Brain microvascular endothelial cell (primary cell): Measurements from ENCODE around the gene USP12.

ENCODE experiments used
- DNase-seq: peaks from one replicate; pipeline ENCODE4 v3.0.0-alpha.2; 2020
- H3K27ac ChIP-seq: fragments of 250-450 bp; sonication (Bioruptor Pico); 2 replicates; pipeline ENCODE4 v1.5.1; 2020; ENCODE audit warnings: mild to moderate bottlenecking, moderate library complexity
- H3K27me3 ChIP-seq: fragments of 250-450 bp; sonication (Bioruptor Pico); replicated peaks from 2 replicates; pipeline ENCODE4 v1.5.1; 2020; ENCODE audit warnings: mild to moderate bottlenecking
- H3K36me3 ChIP-seq: fragments of 250-450 bp; sonication (Bioruptor Pico); replicated peaks from 2 replicates; pipeline ENCODE4 v1.5.1; 2020; ENCODE audit warnings: mild to moderate bottlenecking
- H3K4me3 ChIP-seq: 2 replicates; pipeline ENCODE4 v1.5.1; 2011; ENCODE audit warnings: low read depth, mild to moderate bottlenecking, control low read depth, low read length, moderate library complexity
- CTCF ChIP-seq: IDR thresholded peaks from 2 replicates; pipeline ENCODE4 v1.5.1; 2011; ENCODE audit warnings: low read depth, mild to moderate bottlenecking, moderate library complexity, low read length, control low read depth, inconsistent platforms; ENCODE audit errors: missing control alignments
- in situ Hi-C: cut with HindIII; loops from 2 replicates; pipeline ENCODE4 v1.10.0; 2017; ENCODE audit warnings: low sequenced_read_pairs, low pct_ligation_motif_present

Gene USP12

GRCh38 chr13:27026396-27026795 is 145.2 kb downstream of the USP12 start:
- in situ Hi-C loops, result no loop called here

GRCh38 chr13:27024776-27025492 is 146.7 kb downstream of the USP12 start:
- DNase-seq, result no peak
- Histone ChIP-seq H3K36me3 (no peaks in the 10 kb centered on the region), H3K27me3 (no peaks in the 10 kb centered on the region), H3K27ac (no peak overlapping the region), H3K4me3 (no peak overlapping the region)
- TF ChIP-seq CTCF, result no peak
- in situ Hi-C loops, result no loop called here

More at GRCh38 chr13:27026396-27026795, 145.2 kb downstream of the USP12 start:
- H3K27ac ChIP-seq, result no peak overlapping the region
- TF ChIP-seq CTCF, result no peak
- DNase-seq, result no peak
- no peaks in the 10 kb centered on the region for H3K36me3 ChIP-seq
- H3K4me3 ChIP-seq, result no peak overlapping the region
- H3K27me3 ChIP-seq, result no peaks in the 10 kb centered on the region

GRCh38 chr13:27024074-27024461 is 147.5 kb downstream of the USP12 start:
- no peaks in the 10 kb centered on the region for H3K27me3 ChIP-seq
- no peak overlapping the region for H3K4me3 ChIP-seq
- no peaks in the 10 kb centered on the region for H3K36me3 ChIP-seq
- no peak for DNase-seq
- TF ChIP-seq CTCF, result no peak
- in situ Hi-C loops, result no loop called here
- no peak overlapping the region for H3K27ac ChIP-seq

- no peaks in the 10 kb centered on the region for H3K36me3 ChIP-seq
- no peak overlapping the region for H3K27ac ChIP-seq
- TF ChIP-seq CTCF, result no peak
- no peak for DNase-seq
- H3K27me3 ChIP-seq, result no peaks in the 10 kb centered on the region
- in situ Hi-C loops, result no loop called here
- no peak overlapping the region for H3K4me3 ChIP-seq
Observed at GRCh38 chr13:27023385-27024073, 148.1 kb downstream of the USP12 start.

- Histone ChIP-seq H3K36me3 (no peaks in the 10 kb centered on the region), H3K27ac (no peak overlapping the region), H3K4me3 (no peak overlapping the region), H3K27me3 (no peaks in the 10 kb centered on the region)
- in situ Hi-C loops, result no loop called here
- no peak for TF ChIP-seq CTCF
- DNase-seq, result no peak
Observed at GRCh38 chr13:27022571-27023311, 148.9 kb downstream of the USP12 start.
